Measurements from ENCODE around the gene SLC6A11.

Gene SLC6A11

DNA sequence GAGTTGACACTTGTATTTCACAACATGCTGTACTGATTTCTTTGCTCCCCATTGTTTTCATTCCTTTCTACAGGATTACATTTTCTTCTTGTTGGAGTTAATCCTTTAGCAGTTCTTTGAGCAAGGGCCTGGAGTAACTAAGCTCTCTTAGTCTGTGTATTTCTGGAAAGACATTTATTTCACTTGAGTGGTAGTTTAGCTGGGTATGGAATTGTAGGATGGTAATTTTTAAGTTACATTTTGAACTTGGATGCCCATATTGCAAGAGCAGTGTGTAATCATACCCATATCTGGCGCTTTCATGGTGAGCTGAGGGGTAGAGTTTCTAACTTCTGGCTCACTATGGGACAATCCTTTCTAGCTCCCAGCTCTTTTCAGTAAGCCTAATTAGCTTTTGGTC is 74.6 kb downstream of the SLC6A11 start:
- DNase-seq, result no peak

DNA sequence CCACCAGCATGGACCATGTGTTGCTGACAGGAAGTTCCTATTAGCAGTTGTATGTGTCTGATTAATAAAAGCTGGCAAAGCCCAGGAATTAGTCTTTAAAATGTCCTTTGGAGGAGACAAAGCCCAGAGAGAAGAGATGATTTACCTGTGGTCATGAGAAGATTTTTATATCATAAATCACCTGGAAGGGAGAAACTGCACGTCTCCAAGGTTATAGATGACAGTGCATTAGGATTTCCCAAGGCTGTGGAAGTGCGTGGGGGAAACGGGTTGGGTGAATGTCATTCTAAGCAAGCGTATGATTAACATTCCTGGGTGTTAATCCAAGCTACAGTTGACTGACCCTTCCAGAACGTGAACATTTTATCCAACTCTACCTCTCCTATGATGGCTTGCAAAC is 76.6 kb downstream of the SLC6A11 start:
- no peak for DNase-seq

DNA sequence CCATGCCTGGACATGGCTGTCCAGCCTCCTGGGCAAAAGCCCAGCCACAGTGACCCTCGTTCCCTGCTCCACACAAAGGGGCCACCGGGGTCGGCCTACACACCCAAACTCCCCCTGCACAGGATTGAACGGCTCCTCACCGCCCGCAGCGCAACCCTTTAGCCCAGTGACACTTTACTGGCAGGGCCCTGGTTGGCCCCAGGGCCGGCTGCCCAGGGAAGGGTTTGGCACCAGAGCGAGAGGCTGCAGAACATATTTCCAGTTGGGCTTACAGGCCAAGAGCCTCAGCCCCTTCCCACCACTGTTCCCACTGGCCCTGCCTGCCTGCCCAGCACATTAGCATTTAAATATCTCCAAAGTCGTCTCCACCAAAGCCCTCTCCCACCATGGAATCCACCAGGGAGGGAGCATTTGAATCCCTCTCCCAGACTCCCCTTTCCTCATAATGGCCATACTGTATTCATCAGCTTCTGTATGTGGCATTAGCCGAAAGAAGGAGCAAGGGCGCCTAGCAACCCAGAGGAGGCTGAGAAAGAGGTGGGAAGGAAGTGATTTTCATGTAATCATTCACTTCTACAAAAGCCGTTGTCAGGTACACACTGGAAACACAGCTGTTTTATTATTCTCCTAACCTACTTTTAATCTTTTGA is 85.4 kb downstream of the SLC6A11 start:
- no peak for DNase-seq

DNA sequence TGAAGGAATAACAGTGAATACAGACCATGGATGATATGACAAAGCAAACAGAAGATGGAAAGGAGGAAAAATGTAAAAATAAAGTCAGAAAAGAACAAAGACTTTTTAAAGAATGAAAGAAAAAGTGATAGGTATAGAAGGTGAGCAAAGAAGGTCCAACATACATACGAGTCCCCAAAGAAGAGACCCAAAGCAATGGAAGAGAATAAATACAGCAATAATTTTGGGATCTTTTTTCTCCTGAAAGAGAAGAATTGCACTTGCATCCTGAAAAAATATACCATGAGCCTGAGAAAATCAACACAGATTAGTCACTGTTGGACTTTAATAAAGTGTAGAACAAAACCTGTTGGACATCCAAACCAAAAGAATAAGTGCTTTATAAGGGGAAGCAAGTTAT is 91.2 kb downstream of the SLC6A11 start:
- DNase-seq, result no peak

DNA sequence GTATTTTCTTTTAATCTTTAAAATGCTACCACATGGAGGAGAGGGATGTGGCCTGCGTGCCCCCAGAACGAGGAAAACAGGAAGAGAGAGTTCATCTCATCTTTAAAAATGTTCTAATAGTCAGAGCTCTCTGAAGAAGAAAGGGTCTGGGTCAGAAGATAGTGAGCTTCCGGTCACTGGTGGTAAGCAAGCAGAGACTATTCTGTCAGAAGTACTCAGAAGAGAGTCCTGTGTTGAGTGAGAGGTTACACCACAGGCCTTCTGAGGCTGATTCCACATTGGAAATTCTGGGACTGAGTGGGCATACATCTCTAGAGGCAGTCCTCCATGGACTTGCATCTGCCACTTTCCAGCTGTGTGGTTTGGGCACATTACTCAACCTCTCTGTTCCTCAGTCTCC is 94.3 kb downstream of the SLC6A11 start:
- DNase-seq, result no peak

DNA sequence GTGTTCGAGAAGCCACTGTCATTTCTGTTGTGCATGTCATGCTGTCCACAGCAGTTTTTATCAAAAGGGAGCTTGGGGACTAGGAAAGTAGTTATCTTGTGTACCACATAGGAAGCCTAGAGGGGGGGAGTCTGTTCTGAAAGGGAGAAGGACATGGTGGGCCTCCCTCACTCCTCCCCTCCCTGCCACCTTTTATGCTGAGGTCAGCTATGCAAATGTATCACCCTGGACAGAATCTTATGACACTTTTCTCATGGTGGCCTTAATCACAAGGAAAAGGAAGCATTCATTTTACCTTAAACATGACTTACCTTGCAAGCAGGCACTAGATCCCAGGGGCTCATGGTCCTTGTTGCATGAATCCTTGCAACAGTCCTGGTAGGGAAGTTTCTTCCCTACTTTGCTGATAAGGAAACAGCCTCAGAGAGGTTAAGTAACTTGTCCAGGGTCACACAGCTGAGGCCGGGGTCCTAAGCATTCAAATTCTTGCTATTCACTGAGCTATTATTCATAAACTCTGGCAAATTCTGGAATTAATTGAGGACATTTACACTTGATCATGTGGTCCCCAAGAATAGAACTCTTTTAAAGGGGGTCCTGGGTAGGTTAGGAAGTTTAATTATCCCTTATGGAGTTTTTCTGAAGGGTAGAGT is 95.4 kb downstream of the SLC6A11 start:
- DNase-seq, result no peak

DNA sequence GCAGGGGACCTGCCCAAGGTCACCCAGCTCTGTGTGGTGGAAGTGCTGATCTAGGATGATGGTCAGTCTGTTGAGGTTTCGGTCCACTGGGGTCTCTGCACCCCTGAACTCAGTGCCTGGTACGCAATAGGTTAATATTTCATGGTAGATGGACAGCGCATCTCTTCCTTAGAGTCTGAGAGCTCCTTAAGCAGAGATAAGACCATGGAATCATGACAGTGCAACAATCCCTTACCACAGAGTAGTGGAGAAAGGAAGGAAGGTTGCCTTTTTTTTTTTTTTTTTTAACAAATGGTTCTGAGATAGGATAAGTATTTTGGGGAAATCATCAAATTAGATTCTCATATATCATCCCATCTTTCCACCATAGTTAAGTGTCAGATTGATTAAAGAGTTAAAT is 96.8 kb downstream of the SLC6A11 start:
- no peak for DNase-seq

DNA sequence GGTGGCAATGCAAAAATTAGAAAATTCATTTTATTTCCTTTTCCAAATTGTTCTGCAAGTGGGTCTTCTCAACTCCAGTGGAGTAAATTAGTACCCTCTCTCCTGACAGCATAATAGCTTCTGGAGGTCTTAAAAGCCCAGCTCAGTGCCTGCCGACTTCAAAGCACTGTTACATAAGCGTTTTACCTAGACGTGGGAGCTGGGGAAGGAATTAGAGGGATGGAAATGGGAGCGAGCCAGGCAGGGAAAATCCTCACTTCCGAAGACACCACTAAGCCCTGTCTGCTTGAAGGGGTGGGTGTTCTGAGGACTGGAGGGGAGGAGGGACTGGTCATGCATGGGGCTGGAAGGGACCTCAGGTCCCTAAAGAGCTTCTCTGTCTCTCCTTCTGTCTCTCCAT is 99.3 kb downstream of the SLC6A11 start:
- no peak for DNase-seq

DNA sequence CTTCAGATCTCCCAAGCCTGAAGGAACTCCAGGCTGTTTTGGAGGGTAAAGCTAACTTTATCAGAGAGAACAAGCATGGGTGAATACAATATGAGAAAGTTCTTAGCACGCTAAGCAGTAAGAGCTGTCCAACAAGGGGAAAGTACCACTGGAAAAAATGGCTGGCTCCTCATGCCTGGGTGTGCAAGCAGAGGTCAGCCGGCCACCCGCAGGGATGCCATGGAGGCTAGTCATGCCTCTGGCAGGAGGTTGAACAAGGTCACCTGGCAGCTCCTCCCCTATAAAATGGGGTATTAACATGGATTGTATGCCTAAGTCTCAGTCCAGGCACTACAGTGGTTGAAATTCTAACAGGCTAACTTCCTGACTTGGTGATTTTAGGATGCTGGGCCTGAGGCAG is 101.1 kb downstream of the SLC6A11 start:
- no peak for DNase-seq

DNA sequence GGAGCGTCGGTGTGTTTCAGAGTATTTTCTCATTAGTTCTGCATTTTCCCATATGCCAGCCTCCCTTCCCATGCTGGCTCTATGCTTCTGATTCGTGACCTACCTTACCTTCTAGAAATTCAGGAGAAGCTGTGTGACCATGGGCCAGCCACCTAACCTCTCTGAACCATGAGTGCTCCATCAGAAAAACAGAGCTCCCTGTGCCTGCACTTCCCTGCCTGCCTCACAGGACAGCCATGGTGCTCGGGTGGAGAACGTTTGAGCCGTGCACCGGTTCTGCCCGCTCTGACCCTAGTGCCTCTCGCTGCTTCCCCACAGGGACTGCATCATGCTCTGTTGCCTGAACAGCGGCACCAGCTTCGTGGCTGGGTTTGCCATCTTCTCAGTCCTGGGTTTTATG is 102.0 kb downstream of the SLC6A11 start:
- no peak for DNase-seq

DNA sequence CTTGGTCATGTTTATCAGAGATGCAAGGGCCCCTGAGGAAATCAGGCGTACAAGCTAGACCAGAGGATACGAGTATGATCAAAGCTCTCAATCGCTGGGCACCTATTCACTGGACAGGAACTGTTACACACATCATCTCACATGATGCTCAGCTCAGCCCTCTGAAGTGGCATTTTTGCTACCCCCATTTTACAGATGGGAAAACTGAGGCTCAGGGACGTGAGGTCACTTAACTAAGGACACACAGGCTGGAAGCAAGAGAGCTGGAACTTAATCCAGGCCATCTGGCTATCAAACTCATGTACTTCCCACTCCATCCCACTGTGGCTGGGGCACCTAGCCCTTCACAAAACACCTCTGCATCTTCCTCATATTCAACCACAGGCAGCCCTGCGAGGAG is 103.6 kb downstream of the SLC6A11 start:
- no peak for DNase-seq

DNA sequence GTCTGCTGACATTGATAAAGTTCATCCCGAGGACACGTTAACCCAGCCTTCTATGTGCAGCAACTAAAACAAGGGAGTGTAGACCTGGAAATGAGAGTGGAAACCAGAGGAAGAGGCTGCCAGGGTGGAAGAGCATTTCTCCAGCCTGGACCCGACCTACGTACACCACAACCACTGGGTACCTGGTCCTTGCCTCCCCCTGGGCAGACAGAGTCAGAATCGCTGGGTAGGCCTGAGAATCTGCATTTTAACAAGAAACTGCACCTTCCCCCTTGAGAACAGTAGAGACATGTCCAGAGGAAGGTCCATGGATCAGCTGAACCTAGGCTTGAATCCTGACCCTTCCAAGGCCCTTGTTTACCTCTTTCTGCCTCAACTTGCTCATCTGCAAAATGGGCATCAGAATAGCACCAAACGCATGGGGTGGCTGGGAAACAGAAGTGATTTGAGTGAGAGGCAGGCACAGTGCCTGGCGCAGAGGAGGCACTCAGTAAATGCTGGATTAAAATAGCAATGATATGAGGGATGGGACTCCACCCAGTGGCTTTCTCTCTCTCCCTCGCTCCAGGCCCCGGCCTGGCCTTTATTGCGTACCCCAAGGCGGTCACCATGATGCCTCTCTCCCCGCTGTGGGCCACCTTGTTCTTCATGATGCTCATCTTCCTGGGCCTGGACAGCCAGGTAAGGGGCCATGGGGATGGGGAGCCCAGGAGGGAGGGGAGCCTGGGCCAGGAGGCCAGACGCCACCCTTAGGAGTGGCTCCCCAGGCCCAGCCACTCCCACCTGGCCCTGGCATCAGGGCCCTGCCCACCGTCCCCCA is 109.6 kb downstream of the SLC6A11 start:
- DNase-seq, result no peak

DNA sequence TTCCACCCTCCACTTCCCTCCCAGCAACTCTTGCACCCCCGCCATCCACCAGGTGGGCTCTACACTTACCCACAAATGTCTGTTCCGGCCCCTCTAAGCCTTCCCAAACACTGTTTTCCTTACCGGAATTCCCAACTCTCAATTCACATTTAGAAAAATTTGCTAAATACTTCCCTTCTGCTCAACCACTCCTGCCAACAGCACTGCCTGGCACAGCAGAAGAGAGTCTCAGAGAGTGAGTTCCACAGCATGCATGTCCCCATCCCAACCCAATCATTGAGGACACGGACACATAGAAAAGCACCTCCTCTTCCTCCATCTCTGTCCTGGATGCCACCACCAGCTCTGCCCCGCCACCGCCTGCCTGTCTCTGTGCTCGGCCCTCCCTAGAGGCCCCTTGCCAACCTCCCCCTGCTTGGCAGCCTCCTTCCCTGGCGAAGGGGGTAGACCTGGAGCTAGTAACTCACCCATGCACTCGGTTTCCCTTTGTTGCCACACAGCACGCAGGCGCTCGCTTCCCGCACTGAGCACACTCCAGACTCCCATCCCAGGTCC is 110.3 kb downstream of the SLC6A11 start:
- no peak for DNase-seq

DNA sequence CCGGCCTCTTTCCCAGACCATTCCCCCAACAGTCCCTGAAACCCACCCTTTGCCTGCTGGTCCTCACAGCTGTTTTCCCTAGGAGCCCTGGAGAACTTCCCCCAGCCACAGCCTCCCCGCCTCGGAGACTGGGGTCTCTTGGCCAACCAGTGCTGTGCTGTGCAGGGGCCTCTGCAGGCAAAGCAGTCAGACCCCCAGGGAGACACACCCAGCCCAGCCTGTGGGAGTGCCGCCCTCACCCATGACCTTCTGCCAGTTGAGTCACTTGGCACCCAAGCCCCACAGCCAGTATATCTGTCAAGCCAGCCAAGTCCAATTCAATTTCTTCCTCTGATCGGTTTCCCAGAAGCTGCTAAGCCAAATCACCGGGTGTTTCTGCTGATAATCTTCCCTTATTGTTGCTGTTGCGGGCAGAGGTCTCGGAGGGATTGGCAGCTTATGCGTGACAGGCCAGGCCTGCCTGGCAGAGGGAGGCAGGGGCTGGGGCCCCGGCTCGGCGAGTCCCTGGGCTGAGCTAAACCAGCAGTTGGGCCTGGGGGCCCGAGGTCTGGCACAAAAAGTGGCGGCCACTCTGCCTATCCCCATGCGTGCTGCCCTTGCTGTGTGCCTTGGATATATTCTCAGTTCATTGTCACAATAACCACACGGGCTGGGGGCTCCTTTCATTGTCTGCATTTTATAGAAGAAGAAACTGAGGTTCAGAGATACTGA is 110.9 kb downstream of the SLC6A11 start:
- no peak for DNase-seq

DNA sequence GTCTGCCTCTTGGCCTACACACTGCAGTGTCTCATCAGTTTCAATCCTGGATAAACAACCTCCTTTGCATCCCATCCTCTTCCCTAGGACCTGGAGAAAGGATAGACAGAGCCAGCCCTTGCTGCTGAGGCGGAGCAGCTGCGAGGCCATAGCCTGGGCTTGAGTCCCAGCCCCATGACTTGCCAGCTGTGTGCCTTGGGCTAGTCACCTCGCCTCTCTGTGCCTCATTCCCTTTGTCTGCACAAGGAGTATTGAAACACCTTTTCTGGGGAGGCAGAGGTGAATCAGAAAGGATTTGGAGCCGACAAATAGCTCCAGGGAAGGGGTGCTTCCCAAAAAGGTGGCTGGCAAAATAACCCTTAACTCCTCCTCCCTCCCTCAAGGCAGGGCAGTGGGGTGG is 111.5 kb downstream of the SLC6A11 start:
- no peak for DNase-seq

DNA sequence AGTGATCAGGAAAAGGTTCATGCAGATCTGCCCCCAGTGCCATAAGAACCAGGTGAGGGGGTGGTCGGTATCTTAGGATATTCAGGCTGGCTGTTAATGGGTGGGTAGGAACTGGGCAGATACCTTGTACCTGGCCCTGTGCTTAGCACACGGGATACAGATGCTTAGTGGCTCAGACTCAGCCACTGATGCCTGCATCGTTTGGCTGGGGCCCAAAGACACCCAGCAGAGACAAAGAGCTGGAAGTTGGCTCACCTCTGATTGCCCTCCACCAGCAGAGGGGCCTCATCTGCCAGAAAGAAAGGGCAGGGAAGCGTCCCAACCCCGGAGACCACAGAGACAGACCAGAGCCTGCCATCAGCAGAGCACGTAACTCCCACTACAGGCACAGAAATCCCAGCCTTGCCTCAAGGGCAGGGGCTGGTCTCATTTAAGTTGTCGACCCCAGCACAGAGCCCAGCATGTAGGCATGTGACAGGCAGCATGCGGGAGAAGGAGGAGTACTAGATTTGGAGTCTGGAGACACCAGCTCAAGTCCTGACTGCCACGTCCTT is 112.5 kb downstream of the SLC6A11 start:
- no peak for DNase-seq

DNA sequence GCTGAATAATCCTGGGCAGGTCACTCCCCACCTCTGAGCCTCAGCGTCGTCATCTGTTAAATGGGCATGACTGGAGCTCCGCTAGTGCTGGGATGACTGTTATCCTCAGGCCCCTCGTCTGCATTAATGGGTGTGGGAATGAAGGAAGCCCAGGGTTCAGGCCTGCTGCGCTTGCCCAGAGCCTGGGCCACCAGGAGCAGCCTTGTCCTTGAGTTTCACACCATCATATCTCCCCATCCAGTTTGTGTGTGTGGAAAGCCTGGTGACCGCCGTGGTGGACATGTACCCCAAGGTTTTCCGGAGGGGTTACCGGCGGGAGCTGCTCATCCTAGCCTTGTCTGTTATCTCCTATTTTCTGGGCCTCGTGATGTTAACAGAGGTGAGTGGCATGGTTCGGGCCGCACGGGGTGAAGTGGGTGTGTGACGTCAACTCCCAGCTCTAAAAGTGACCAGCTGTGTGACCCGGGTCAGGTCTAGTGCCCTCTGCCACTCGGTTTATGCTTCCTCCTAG is 113.0 kb downstream of the SLC6A11 start:
- no peak for DNase-seq

DNA sequence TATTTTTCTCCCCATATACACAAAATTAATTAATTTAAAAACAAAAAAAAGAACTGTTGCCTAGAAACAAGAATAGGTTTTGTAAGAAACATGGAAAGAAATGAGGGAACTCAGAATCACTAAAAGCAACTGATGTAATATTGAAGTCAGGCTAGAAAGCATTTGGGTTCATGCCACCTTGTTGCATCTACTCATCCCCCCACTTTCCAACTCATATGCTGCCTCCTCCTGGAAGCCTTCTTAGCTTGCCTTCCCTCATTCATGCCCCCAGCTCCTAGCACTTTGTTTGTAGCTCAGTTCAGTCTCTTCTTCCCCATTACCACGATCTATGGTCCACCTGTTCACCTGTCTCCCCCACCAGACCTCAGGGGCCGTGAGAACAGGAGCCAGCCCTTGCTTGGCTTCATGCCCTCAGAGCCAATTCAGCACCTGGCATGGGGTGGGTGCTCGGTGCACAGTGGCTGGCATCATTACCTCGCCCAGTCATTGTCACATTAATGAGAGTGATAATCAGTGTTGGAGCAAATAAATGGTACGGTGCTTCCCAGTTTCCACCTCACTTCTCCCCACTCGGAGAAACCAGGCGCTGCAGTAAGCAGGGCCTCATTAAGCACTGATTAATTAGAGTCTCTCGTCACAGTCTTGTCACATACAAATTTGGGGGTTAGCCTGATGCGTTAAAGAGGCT is 114.1 kb downstream of the SLC6A11 start:
- DNase-seq, result no peak

DNA sequence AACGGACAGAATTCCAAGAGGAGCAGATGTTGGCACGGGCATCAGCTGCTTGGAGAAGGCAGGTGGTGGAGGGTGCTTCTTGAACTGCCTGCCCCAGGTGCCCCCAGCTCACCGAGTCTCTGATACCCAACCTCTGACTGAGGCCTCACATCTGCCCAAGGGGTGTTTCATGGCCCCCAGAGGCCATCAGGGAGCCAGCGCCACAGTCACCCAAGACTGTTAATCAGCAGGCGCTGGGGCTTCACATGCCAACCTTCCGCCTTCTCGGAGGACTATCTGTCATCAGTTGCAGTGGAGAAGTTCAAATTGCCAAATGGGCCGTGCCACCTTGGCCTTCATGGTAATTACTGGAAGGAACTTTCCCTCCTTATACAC is 114.6 kb downstream of the SLC6A11 start:
- no peak for DNase-seq

DNA sequence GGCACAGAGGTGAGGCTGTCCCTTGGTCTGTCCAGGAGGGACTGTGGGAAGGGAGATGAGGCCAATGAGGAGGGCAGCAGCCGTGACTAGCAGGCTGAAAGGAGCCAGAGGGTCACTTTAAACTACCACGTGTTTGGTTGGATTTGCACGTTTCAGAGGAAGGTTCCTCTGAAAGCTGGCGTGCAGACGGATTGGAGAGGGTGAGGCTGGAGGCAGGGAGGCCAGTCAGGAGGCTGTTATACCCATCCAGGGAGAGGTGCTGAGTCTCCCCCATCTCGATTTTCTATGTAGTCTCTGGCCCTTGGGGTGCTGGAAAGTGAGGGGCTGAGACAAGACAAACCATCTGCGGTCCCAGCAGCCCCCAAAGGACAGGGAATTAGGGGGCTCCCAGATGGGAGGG is 116.6 kb downstream of the SLC6A11 start:
- DNase-seq, result no peak

DNA sequence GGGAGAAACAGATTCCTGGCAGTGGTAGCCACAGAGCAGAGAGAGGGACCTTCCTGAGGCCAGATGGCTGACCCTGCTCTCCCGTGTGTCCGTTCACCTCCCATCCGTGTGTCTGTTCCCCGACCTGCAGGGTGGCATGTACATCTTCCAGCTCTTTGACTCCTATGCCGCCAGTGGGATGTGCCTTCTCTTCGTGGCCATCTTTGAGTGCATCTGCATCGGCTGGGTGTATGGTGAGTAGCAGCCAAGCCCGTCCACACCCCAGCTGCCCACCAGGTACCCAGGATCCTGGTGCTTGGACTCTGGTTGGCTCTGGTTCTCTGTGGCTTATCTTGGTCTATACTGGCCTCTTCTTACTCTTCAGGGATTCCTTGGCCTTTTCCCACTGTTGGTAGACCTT is 117.0 kb downstream of the SLC6A11 start:
- DNase-seq, result no peak

DNA sequence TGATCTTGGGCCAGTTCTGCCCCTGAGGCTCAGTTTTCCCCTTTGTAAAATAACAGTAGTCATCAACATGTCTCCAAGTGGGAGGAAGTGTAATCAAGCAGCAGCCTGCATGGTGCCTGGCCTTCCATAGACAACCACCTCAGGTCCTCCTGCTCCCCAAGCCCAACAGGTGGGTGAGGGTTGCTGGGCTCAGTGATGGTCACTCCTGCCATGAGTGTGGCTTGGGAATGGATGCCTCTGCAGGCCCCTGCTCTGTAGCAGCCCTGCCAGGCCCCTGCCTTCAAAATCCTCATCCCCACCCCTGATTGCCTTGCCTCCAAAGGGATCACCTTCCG is 117.4 kb downstream of the SLC6A11 start:
- DNase-seq, result no peak

Data from activated gamma-delta T cell treated with Interleukin-2 at 50 U/mL for 16 hours (primary cell).